OCI-LY7 (cell line): ENCODE data around the gene CHRNA5. TPM values are rescaled to one million over a fixed set of nuclear protein-coding genes. Genes with fewer than 3 reads are reported as not detected.

Source experiments
- BruUV-seq: library from RNA; stranded (reverse); fragments of 400-500 nt; replicated peaks from 2 replicates; lab custom pipeline; 2021; lab: Mats Ljungman, UMichigan
- CTCF ChIA-PET: fragments of 300-600 bp; sonication (Branson Sonifier 250); formaldehyde crosslinking; loops from one replicate; lab custom pipeline; 2022; ENCODE audit warnings: antibody characterized with exemption; ENCODE audit not compliant: unreplicated experiment; lab: Charles Lee
- POLR2A ChIA-PET: fragments of 300-600 bp; sonication (Branson Sonifier 250); formaldehyde crosslinking; loops from one replicate; lab custom pipeline; 2022; ENCODE audit warnings: antibody characterized with exemption; lab: Charles Lee
- DNase-seq: peaks from one replicate; pipeline ENCODE4 v3.0.0-alpha.2; 2015; ENCODE audit warnings: low spot score
- H2AFZ ChIP-seq: fragments of 200-600 bp; sonication (generic), shearing (Covaris generic); 2 replicates; pipeline ENCODE4 v1.6.1; 2014; ENCODE audit warnings: mild to moderate bottlenecking, antibody characterized with exemption, low read length, moderate library complexity
- H3K27ac ChIP-seq: fragments of 200-600 bp; sonication (generic); 2 replicates; pipeline ENCODE4 v1.5.1; 2014; ENCODE audit warnings: mixed run types, low read depth, mild to moderate bottlenecking, moderate library complexity, low read length, inconsistent platforms; ENCODE audit not compliant: poor library complexity, severe bottlenecking
- H3K36me3 ChIP-seq: fragments of 200-600 bp; sonication (generic); 2 replicates; pipeline ENCODE4 v1.6.1; 2014; ENCODE audit warnings: mild to moderate bottlenecking, antibody characterized with exemption, low read length, moderate library complexity, mixed read lengths; ENCODE audit not compliant: insufficient read depth
- H3K4me1 ChIP-seq: fragments of 200-600 bp; sonication (generic); 2 replicates; pipeline ENCODE4 v1.5.1; 2014; ENCODE audit warnings: mild to moderate bottlenecking, low read length; ENCODE audit not compliant: insufficient read depth, poor library complexity, severe bottlenecking
- H3K4me2 ChIP-seq: fragments of 200-600 bp; sonication (generic); 2 replicates; pipeline ENCODE4 v1.6.1; 2014; ENCODE audit warnings: mild to moderate bottlenecking, low read length
- H3K4me3 ChIP-seq: fragments of 200-600 bp; sonication (generic); 2 replicates; pipeline ENCODE4 v1.5.1; 2014; ENCODE audit warnings: mild to moderate bottlenecking, low read depth, low read length; ENCODE audit not compliant: poor library complexity, severe bottlenecking
- H3K79me2 ChIP-seq: fragments of 200-600 bp; sonication (generic); 2 replicates; pipeline ENCODE4 v1.6.1; 2016; ENCODE audit warnings: low read depth, mild to moderate bottlenecking, low read length, moderate library complexity, mixed read lengths; ENCODE audit not compliant: insufficient read depth
- H3K9me2 ChIP-seq: fragments of 200-600 bp; sonication (generic); 2 replicates; pipeline ENCODE4 v1.6.1; 2016; ENCODE audit warnings: mild to moderate bottlenecking, low read length, mixed read lengths; ENCODE audit not compliant: insufficient read depth
- H3K9me3 ChIP-seq: fragments of 200-600 bp; sonication (generic); 2 replicates; pipeline ENCODE4 v1.6.1; 2014; ENCODE audit warnings: mild to moderate bottlenecking, mixed run types, low read length, mixed read lengths
- H4K20me1 ChIP-seq: fragments of 200-600 bp; sonication (generic); 2 replicates; pipeline ENCODE4 v1.6.1; 2014; ENCODE audit warnings: mild to moderate bottlenecking, antibody characterized with exemption, low read length, moderate library complexity, mixed read lengths; ENCODE audit not compliant: insufficient read depth
- EZH2phosphoT487 ChIP-seq: fragments of 200-600 bp; sonication (generic); IDR thresholded peaks from 2 replicates; pipeline ENCODE4 v1.6.1; 2018; ENCODE audit warnings: low read depth, borderline replicate concordance, mild to moderate bottlenecking, mixed run types, antibody characterized with exemption, low read length, moderate library complexity, mixed read lengths
- intact Hi-C: fragments of 100-400 bp; cut with micrococcal nuclease; formaldehyde crosslinking; loops from one replicate; pipeline ENCODE4 v1.10.0; 2022; ENCODE audit not compliant: unreplicated experiment
- total RNA-seq, 2 experiments: library from RNA; depleted of rRNA in 1 of 2; stranded (reverse); fragments of >200 nt in 1 of 2; shearing (Covaris generic) in 1 of 2; gene quantifications; 2 replicates each; pipeline ENCODE4 v1.2.3, GENCODE V29; 2014 to 2022
- TF ChIP-seq, protein P1 (sequence below): fragments of 200-600 bp; sonication (generic); conservative IDR thresholded peaks from 2 replicates; pipeline ENCODE4 v1.5.1; 2014; ENCODE audit warnings: mild to moderate bottlenecking, antibody characterized with exemption, low read length, moderate library complexity, mixed read lengths

CHRNA5 gene
- total RNA-seq, 2 experiments from 2014 or later, result 2.8 to 9.1 TPM

DNA sequence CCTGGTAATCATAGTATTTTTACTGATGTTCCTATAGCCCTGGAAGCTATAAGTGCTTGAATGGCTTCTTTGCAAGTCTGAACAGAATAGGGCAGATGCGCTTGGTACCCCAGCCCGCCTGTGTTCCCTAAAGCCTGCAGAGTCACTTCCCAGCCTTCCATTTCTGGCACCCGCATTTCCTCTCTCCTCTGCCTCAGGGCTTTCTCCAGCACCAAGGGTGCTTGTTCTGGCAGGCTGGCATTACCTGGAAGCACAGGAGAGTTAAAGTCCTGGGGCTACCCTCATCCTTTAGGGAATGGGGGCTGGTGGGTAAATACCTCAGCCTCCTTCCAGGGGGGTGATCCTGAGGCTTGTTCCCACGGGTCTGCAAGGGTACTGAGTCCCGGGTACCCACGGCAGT, 62.9 kb downstream of the CHRNA5 start:
- POLR2A ChIA-PET, result no interaction called here
- Histone ChIP-seq H3K9me3 (0 out of 2 replicates have a peak, but pooled peaks cover 3% of the 10 kb centered on the region), H3K4me2 (no peak overlapping the region), H3K36me3 (no peaks in the 10 kb centered on the region), H3K9me2 (no peaks in the 10 kb centered on the region), H2AFZ (no peak overlapping the region), H3K27ac (no peak overlapping the region), H3K79me2 (no peaks in the 10 kb centered on the region), H4K20me1 (no peaks in the 10 kb centered on the region), H3K4me1 (no peaks in the 10 kb centered on the region), H3K4me3 (no peak overlapping the region)
- no TSS peak for BruUV-seq
- intact Hi-C loops, result no loop called here
- TF ChIP-seq, protein P1, sequence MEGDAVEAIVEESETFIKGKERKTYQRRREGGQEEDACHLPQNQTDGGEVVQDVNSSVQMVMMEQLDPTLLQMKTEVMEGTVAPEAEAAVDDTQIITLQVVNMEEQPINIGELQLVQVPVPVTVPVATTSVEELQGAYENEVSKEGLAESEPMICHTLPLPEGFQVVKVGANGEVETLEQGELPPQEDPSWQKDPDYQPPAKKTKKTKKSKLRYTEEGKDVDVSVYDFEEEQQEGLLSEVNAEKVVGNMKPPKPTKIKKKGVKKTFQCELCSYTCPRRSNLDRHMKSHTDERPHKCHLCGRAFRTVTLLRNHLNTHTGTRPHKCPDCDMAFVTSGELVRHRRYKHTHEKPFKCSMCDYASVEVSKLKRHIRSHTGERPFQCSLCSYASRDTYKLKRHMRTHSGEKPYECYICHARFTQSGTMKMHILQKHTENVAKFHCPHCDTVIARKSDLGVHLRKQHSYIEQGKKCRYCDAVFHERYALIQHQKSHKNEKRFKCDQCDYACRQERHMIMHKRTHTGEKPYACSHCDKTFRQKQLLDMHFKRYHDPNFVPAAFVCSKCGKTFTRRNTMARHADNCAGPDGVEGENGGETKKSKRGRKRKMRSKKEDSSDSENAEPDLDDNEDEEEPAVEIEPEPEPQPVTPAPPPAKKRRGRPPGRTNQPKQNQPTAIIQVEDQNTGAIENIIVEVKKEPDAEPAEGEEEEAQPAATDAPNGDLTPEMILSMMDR, result no peak
- no peak for TF ChIP-seq EZH2phosphoT487
- no peak for DNase-seq
- CTCF ChIA-PET, result no interaction called here

GRCh38 chr15:78629031-78629715, 63.9 kb downstream of the CHRNA5 start:
- Histone ChIP-seq H3K27ac (no peak overlapping the region), H3K36me3 (no peaks in the 10 kb centered on the region), H3K9me2 (no peaks in the 10 kb centered on the region), H4K20me1 (no peaks in the 10 kb centered on the region), H3K79me2 (no peaks in the 10 kb centered on the region), H3K9me3 (0 out of 2 replicates have a peak, but pooled peaks cover 6% of the 10 kb centered on the region), H2AFZ (no peak overlapping the region), H3K4me2 (no peak overlapping the region), H3K4me3 (no peak overlapping the region), H3K4me1 (no peaks in the 10 kb centered on the region)
- BruUV-seq, result no TSS peak
- no peak for DNase-seq
- intact Hi-C loops, result no loop called here
- POLR2A ChIA-PET, result no interaction called here
- TF ChIP-seq EZH2phosphoT487, result no peak
- TF ChIP-seq, protein P1, result no peak
- CTCF ChIA-PET, result interaction anchor here (0.7 kb wide), 1 partner anchor 393 kb away, joined by 3 read pairs; no protein-coding TSS in a partner anchor

- ChIA-PET POLR2A (no interaction called here), CTCF (no interaction called here)
- Histone ChIP-seq H3K4me1 (no peaks in the 10 kb centered on the region), H3K9me3 (0 out of 2 replicates have a peak, but pooled peaks cover 6% of the 10 kb centered on the region), H3K4me3 (no peak overlapping the region), H4K20me1 (no peaks in the 10 kb centered on the region), H3K36me3 (no peaks in the 10 kb centered on the region), H3K4me2 (no peak overlapping the region), H2AFZ (no peak overlapping the region), H3K27ac (no peak overlapping the region), H3K9me2 (no peaks in the 10 kb centered on the region), H3K79me2 (no peaks in the 10 kb centered on the region)
- intact Hi-C loops, result no loop called here
- TF ChIP-seq, protein P1, result no peak
- BruUV-seq, result no TSS peak
- DNase-seq, result no peak
These were observed 64.4 kb downstream of the CHRNA5 start for GRCh38 chr15:78629716-78630065.
